HCT116 (cell line): ENCODE measurements around the gene COL2A1. TPM values are rescaled to one million over a fixed set of nuclear protein-coding genes. Genes with fewer than 3 reads are reported as not detected.

Source experiments
- ATAC-seq: fragments of 200-7000 bp; cut with Tn5 transposase; 2 replicates; pipeline ENCODE4 v1.9.1; 2020; ENCODE audit warnings: mild to moderate bottlenecking, moderate library complexity
- BruUV-seq: library from RNA; stranded (reverse); fragments of 400-500 nt; replicated peaks from 2 replicates; lab custom pipeline; 2021; lab: Mats Ljungman, UMichigan
- CTCF ChIA-PET: fragments of 300-600 bp; sonication (Branson Sonifier 250); formaldehyde crosslinking; loops from one replicate; lab custom pipeline; 2021; ENCODE audit warnings: antibody characterized with exemption; lab: Charles Lee
- POLR2A ChIA-PET: fragments of 300-600, 350-600 bp; sonication (Branson Sonifier 250); formaldehyde crosslinking; loops from one replicate; lab custom pipeline; 2021; ENCODE audit warnings: antibody characterized with exemption; lab: Charles Lee
- RAD21 ChIA-PET, 2 experiments: fragments of 300-600 bp; sonication (Branson Sonifier 250); formaldehyde crosslinking; loops; one replicate each; lab custom pipeline; 2023; ENCODE audit warnings: low total read pairs in 2 of 2; ENCODE audit not compliant: uncharacterized antibody in 2 of 2, unreplicated experiment in 2 of 2, low non-redundant PET in 1 of 2; lab: Charles Lee
- DNase-seq: peaks from one replicate; pipeline ENCODE4 v3.0.0-alpha.2; 2010; ENCODE audit warnings: low read depth, low spot score
- H2AFZ ChIP-seq: fragments of 200-600 bp; shearing (Covaris generic), sonication (generic); 2 replicates; pipeline ENCODE4 v1.6.1; 2017; ENCODE audit warnings: low read depth, mixed run types, mixed read lengths, antibody characterized with exemption, low read length; ENCODE audit not compliant: poor library complexity, severe bottlenecking
- H3K27ac ChIP-seq: 2 replicates; pipeline ENCODE4 v1.5.1; 2012; ENCODE audit warnings: low read depth, low read length
- H3K27me3 ChIP-seq: fragments of 200-600 bp; sonication (generic); 2 replicates; pipeline ENCODE4 v1.6.1; 2016; ENCODE audit warnings: mixed run types, low read length, mixed read lengths; ENCODE audit not compliant: insufficient read depth
- H3K36me3 ChIP-seq, 2 experiments: fragments of 200-500 bp in 1 of 2; fragments of 200-600 bp in 1 of 2; sonication (Bioruptor generic) in 1 of 2; sonication (generic) in 1 of 2; 2 replicates each; pipeline versions ENCODE4 v1.5.1 to v1.6.1; 2014 to 2016; ENCODE audit warnings: low read length in 2 of 2, inconsistent platforms in 1 of 2, mixed read lengths in 1 of 2, mixed run types in 1 of 2; ENCODE audit not compliant: insufficient read depth in 2 of 2, control insufficient read depth in 1 of 2
- H3K4me1 ChIP-seq, 2 experiments: fragments of 200-600 bp in 1 of 2; sonication (generic) in 1 of 2; 2 replicates each; pipeline versions ENCODE4 v1.5.1 to v1.6.1; 2012 to 2017; ENCODE audit warnings: low read length in 2 of 2, inconsistent platforms in 1 of 2, mild to moderate bottlenecking in 1 of 2, mixed read lengths in 1 of 2, mixed run types in 1 of 2, moderate library complexity in 1 of 2; ENCODE audit not compliant: insufficient read depth in 2 of 2, control insufficient read depth in 1 of 2
- H3K4me2 ChIP-seq: fragments of 200-600 bp; sonication (generic); 2 replicates; pipeline ENCODE4 v1.6.1; 2017; ENCODE audit warnings: mixed run types, low read length, mixed read lengths
- H3K4me3 ChIP-seq, 2 experiments: fragments of 200-600 bp in 1 of 2; sonication (generic) in 1 of 2; replicated peaks in 1 of 2; 2 replicates each; pipeline ENCODE4 v1.5.1; 2011 to 2016; ENCODE audit warnings: low read length in 2 of 2, control low read depth in 1 of 2, low read depth in 1 of 2, mild to moderate bottlenecking in 1 of 2, mixed read lengths in 1 of 2, mixed run types in 1 of 2
- H3K79me2 ChIP-seq: fragments of 200-600 bp; sonication (generic); 2 replicates; pipeline ENCODE4 v1.6.1; 2017; ENCODE audit warnings: mild to moderate bottlenecking, mixed run types, low read length, moderate library complexity, mixed read lengths; ENCODE audit not compliant: insufficient read depth
- H3K9ac ChIP-seq: fragments of 200-600 bp; sonication (generic); 2 replicates; pipeline ENCODE4 v1.6.1; 2016; ENCODE audit warnings: low read length, mixed read lengths
- H3K9me2 ChIP-seq: fragments of 200-600 bp; sonication (generic), shearing (Covaris generic); 2 replicates; pipeline ENCODE4 v1.6.1; 2017; ENCODE audit warnings: mixed run types, mild to moderate bottlenecking, moderate library complexity; ENCODE audit not compliant: insufficient read depth
- H3K9me3 ChIP-seq, 2 experiments: fragments of 200-500 bp in 1 of 2; fragments of 200-600 bp in 1 of 2; sonication (Bioruptor generic) in 1 of 2; sonication (generic) in 1 of 2; 2 replicates each; pipeline ENCODE4 v1.6.1; 2014 to 2017; ENCODE audit warnings: low read length in 2 of 2, mixed read lengths in 2 of 2, inconsistent platforms in 1 of 2, low read depth in 1 of 2, mild to moderate bottlenecking in 1 of 2, mixed run types in 1 of 2, moderate library complexity in 1 of 2; ENCODE audit not compliant: control insufficient read depth in 1 of 2, insufficient read depth in 1 of 2
- H4K20me1 ChIP-seq: fragments of 200-600 bp; sonication (generic), shearing (Covaris generic); 2 replicates; pipeline ENCODE4 v1.6.1; 2017; ENCODE audit warnings: mixed run types, mild to moderate bottlenecking, moderate library complexity; ENCODE audit not compliant: insufficient read depth
- CBX3 ChIP-seq: IDR thresholded peaks from 2 replicates; pipeline ENCODE4 v1.6.1; 2012; ENCODE audit warnings: low read depth
- CTCF ChIP-seq, 3 experiments: fragments of 200-600 bp in 1 of 3; sonication (generic) in 1 of 3; IDR thresholded peaks in 2 of 3; conservative IDR thresholded peaks in 1 of 3; 2 replicates each; pipeline ENCODE4 v1.5.1; 2012 to 2017; ENCODE audit warnings: low read depth in 2 of 3, low read length in 2 of 3, antibody characterized with exemption in 1 of 3, borderline replicate concordance in 1 of 3, control low read depth in 1 of 3, mild to moderate bottlenecking in 1 of 3, mixed read lengths in 1 of 3, mixed run types in 1 of 3, moderate library complexity in 1 of 3; ENCODE audit not compliant: insufficient read depth in 1 of 3
- EGR1 ChIP-seq: IDR thresholded peaks from 2 replicates; pipeline ENCODE4 v1.6.1; 2012; ENCODE audit warnings: low read depth
- EZH2 ChIP-seq: fragments of 200-600 bp; sonication (generic); IDR thresholded peaks from 2 replicates; pipeline ENCODE4 v1.6.1; 2017; ENCODE audit warnings: antibody characterized with exemption, mixed run types
- FOSL1 ChIP-seq: IDR thresholded peaks from 2 replicates; pipeline ENCODE4 v1.6.1; 2012; ENCODE audit warnings: low read depth
- JUND ChIP-seq: IDR thresholded peaks from 2 replicates; pipeline ENCODE4 v1.6.1; 2012
- POLR2A ChIP-seq: IDR thresholded peaks from 2 replicates; pipeline ENCODE4 v1.7.0; 2011; ENCODE audit warnings: borderline replicate concordance; ENCODE audit not compliant: insufficient read depth, insufficient read length; ENCODE audit errors: extremely low read depth
- SIN3A ChIP-seq: IDR thresholded peaks from 2 replicates; pipeline ENCODE4 v1.6.1; 2012; ENCODE audit warnings: low read depth
- ZNF274 ChIP-seq: fragments of 200-500 bp; sonication (Bioruptor generic); IDR thresholded peaks from 2 replicates; pipeline ENCODE4 v1.6.1; 2014; ENCODE audit warnings: mild to moderate bottlenecking, low read depth, low read length, inconsistent platforms
- intact Hi-C: fragments of 100-400 bp; cut with micrococcal nuclease; formaldehyde crosslinking; loops from 2 replicates; pipeline ENCODE4 v1.10.0; 2022
- total RNA-seq: library from RNA; stranded (reverse); gene quantifications from one replicate; pipeline ENCODE4 v1.2.1, GENCODE V29; 2021; ENCODE audit not compliant: unreplicated experiment
- TF ChIP-seq, protein P1 (sequence below): IDR thresholded peaks from 2 replicates; pipeline ENCODE4 v1.6.1; 2012; ENCODE audit warnings: low read depth
- TF ChIP-seq, protein P2 (sequence below): IDR thresholded peaks from 2 replicates; pipeline ENCODE4 v1.6.1; 2012

The COL2A1 gene
- total RNA-seq, 1 experiment from 2014 or later = 0.22 TPM

- TF ChIP-seq, protein P1, sequence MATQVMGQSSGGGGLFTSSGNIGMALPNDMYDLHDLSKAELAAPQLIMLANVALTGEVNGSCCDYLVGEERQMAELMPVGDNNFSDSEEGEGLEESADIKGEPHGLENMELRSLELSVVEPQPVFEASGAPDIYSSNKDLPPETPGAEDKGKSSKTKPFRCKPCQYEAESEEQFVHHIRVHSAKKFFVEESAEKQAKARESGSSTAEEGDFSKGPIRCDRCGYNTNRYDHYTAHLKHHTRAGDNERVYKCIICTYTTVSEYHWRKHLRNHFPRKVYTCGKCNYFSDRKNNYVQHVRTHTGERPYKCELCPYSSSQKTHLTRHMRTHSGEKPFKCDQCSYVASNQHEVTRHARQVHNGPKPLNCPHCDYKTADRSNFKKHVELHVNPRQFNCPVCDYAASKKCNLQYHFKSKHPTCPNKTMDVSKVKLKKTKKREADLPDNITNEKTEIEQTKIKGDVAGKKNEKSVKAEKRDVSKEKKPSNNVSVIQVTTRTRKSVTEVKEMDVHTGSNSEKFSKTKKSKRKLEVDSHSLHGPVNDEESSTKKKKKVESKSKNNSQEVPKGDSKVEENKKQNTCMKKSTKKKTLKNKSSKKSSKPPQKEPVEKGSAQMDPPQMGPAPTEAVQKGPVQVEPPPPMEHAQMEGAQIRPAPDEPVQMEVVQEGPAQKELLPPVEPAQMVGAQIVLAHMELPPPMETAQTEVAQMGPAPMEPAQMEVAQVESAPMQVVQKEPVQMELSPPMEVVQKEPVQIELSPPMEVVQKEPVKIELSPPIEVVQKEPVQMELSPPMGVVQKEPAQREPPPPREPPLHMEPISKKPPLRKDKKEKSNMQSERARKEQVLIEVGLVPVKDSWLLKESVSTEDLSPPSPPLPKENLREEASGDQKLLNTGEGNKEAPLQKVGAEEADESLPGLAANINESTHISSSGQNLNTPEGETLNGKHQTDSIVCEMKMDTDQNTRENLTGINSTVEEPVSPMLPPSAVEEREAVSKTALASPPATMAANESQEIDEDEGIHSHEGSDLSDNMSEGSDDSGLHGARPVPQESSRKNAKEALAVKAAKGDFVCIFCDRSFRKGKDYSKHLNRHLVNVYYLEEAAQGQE = no peak
- TF ChIP-seq POLR2A (no peak), EGR1 (no peak), EZH2 (no peak)
- TF ChIP-seq, protein P2, sequence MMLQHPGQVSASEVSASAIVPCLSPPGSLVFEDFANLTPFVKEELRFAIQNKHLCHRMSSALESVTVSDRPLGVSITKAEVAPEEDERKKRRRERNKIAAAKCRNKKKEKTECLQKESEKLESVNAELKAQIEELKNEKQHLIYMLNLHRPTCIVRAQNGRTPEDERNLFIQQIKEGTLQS = no peak
Observed at GRCh38 chr12:47980779-47981495, 23.3 kb downstream of the COL2A1 start (continued).

GRCh38 chr12:47980197-47980596, 24.1 kb downstream of the COL2A1 start:
- H2AFZ ChIP-seq = no peak overlapping the region
- DNase-seq (no peak), ATAC-seq (no peak)
- no peaks in the 10 kb centered on the region for H3K4me1 ChIP-seq
- H3K4me3 ChIP-seq = no peak overlapping the region
- TF ChIP-seq FOSL1 (no peak), ZNF274 (no peak), SIN3A (no peak), CBX3 (no peak), JUND (no peak), CTCF (IDR thresholded peaks at IDR 0.05 in 2 of 3, conservative IDR thresholded peaks at IDR 0.05 in 1 of 3; ENCODE audit: borderline replicate concordance in 1 of 3, insufficient read depth in 1 of 3, low read depth in 2 of 3, low read length in 2 of 3) (no peak)
- TF ChIP-seq, protein P2 = no peak
- no peaks in the 10 kb centered on the region for H3K9me2 ChIP-seq
- H4K20me1 ChIP-seq = no peaks in the 10 kb centered on the region
- no peaks in the 10 kb centered on the region for H3K79me2 ChIP-seq
- no peak overlapping the region for H3K27ac ChIP-seq
- no peaks in the 10 kb centered on the region for H3K9me3 ChIP-seq
- H3K36me3 ChIP-seq = no peaks in the 10 kb centered on the region
- no peak overlapping the region for H3K4me2 ChIP-seq
- ChIA-PET RAD21 (no interaction called here), POLR2A (no interaction called here), CTCF (no interaction called here)
- BruUV-seq = no TSS peak
- intact Hi-C loops = no loop called here
- H3K27me3 ChIP-seq = no peaks in the 10 kb centered on the region
- H3K9ac ChIP-seq = no peak overlapping the region
